Measurements from ENCODE around the gene PTPRM.

PTPRM gene

DNA sequence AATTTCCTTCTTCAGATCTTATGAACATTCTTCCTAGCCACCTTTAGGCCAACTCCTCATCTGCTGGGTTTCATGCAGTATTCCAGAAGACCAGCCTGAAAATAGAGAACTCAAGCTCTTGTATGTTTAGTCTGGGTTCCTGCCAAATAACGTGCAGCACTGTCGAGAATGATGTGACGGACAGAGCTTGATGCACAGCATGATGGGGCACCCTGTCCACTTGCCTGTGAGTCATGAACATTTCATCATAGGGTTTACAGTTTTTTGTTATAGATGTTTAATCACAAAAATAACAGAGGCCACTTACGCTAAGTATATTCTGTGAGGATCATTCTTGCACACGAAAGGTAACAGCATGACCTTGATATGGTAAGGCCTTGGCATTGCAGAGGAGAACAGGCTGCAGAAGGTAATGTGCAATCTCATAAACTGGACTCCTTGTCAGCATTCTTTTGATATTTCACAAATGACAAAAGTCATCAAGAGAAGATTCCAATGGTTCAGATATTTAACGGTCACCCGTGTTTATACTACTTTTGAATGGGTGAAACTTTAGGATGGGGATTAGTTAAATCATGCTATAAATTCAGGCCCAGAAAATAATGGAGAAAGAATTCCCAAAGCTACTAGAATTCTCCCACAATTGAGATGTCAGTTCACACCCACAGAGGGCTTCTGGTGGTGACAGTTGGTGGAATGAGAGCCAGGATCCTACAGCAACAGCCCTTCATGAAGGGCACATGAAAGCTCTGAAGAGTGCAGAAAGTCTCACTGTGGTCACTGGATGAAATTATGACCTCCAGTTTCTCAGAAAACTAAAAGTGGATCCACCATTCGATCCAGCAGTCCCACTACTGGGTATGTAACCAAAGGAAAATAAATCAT lies 646.0 kb downstream of the PTPRM start:
- FAIRE-seq (no peak), DNase-seq (ENCODE audit: low spot score) (no peak)

DNA sequence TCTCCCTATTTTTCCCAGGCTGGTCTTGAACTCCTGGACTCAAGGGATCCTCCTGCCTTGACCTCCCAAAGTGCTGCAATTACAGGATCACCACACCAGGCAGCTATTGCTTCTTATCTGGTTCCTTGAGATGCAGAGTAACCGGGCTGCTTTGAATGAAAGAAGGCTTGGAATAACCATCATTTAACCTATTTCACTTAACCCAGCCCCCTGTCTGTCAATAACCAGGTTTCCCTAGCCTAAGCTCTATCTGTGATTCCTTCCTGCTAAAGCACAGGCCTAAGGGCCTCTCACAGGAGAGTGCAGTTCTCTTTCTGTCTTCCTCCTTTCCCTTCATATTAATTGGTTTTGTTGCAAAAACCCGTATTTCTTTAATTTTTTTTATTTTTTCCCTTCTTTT lies 648.6 kb downstream of the PTPRM start:
- DNase-seq (ENCODE audit: low spot score): no peak
- FAIRE-seq: no peak

DNA sequence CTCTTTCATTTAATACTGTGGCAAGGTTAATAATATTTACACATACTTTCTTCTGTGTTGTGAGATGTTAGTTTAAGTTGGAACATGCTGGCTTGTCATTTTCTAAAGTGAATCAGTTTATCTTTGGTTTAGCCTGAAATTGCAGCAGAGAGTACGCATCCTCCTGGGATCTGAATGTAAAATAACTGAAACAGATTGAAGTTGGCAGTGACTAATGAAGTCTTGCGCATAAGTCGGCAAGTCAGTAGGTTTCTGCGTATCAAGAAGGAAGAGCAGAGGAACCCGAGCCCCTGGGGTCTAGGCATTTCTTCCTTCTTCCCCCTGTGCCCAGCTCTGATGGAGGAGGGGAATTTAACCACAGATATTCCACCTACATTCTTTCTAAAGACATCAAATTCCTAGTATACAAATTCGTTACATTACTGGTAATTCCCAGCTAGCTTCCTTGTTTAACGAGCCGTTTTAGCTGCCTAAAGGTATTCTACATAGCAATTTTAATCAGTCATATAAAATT lies 650.0 kb downstream of the PTPRM start:
- DNase-seq (ENCODE audit: low spot score) (no peak), FAIRE-seq (no peak)

DNA sequence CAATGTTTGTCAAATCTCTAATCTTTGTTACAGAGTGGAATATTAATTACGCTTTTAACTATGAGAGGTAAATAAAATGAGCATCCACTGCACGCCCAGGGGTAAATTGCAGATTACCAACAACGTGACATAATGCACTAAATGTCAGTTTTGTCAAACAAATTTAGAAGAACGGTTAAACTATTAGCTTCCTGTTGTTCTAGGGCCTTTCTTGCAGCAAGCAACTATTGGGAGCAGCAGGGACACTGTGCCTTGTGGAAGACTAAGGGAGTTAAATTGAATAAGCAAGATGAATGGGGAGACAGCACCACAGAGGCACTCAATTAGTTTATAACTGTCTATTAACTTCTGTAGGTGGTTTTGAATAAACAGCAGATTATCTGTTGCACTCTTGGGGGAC lies 651.1 kb downstream of the PTPRM start:
- no peak for DNase-seq (ENCODE audit: low spot score)
- no peak for FAIRE-seq

DNA sequence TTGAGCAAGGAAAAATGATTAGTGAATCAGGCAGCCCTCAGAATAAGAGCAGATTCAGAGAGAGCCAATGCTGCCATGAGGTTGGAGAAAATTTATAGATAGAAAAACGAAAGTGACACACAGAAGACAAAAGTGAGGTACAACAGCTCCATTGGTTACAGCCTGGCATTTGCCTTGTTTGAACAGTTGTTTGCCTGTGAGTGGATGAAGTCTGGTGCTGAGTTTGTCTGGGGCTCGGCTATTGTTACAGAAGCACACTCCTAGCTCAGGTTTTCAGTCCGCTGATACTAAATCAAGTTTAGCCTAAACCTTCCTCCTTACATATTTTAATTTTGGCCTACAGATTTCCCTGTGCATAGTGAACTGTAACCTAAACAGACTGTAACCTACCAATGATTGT lies 654.3 kb downstream of the PTPRM start:
- no peak for DNase-seq (ENCODE audit: low spot score)
- FAIRE-seq: no peak

DNA sequence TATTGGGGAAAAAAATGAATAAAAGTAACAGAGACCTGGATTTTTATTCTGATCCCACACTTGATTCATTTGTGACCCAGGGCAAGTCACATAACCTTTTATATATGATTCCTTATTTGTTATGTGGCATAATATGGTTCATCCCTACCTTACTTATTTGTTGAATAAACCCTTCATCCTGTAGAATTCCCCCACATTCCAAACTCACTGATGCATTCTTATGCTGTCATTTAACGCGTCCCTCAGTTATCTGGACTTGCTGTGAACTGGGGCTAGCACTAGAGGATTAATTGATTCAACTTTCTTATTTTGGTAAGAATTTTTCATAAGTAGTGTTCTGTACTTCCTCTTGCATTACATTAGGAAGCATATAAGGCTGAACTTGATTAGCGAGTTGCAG lies 657.5 kb downstream of the PTPRM start:
- no peak for FAIRE-seq
- peak; percentile 53 for DNase-seq (ENCODE audit: low spot score)

DNA sequence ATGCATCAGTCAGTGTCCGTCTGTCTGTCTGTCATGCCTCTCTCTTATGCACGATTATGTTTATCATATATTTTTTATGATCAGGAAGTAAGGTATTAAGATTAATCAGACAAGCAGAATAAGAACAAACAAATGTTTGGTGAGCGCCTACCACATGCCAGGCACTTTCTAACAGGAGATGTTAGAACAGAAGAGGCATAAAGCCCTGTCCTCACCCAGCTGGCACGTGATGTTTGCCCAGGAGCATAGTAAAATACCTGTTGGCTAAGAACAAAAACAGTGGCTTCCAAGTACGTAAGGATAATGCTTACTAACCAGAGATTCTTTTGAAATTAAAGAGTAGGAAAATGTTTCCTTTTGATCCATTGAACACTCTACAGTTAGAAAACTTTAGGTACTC lies 661.9 kb downstream of the PTPRM start:
- no peak for DNase-seq (ENCODE audit: low spot score)
- FAIRE-seq: no peak

DNA sequence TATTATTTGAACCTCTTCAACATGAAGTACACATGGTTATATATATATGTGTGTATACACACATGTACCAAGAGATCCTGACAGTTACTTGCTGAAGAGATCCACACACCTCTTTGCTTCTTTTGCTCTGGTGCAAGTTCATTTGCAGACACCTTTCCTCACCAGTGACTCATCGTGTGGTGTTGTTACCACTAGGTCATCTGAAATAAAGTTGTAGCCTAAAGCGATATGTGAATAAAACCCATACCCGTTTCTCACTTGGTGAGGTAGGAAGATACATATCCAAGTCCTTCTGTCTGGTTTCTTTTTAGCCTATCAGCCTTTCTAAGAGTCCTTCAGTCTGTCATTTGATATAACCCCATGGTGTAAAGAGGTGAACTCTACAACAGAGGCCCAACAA lies 662.7 kb downstream of the PTPRM start:
- FAIRE-seq: no peak
- DNase-seq (ENCODE audit: low spot score): no peak

DNA sequence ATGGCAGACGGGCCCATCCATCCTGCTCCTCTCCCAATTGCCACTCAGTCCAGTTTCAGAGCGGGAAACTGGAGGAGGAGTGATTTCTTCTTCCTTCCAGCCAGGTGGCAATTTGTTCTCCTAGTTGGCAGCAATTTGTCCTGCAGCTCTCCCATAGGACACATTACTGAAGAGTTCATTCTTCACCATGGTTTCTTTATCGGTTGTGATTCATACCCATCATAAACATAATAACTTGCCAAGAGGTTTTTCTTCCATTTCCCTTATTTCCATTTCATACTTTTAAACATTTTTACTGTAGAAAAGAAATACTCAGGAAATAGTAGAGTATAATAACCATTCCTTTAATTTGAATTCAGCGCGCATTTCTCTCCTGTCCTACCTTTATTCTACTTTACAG lies 664.2 kb downstream of the PTPRM start:
- DNase-seq (ENCODE audit: low spot score): no peak
- FAIRE-seq: no peak

DNA sequence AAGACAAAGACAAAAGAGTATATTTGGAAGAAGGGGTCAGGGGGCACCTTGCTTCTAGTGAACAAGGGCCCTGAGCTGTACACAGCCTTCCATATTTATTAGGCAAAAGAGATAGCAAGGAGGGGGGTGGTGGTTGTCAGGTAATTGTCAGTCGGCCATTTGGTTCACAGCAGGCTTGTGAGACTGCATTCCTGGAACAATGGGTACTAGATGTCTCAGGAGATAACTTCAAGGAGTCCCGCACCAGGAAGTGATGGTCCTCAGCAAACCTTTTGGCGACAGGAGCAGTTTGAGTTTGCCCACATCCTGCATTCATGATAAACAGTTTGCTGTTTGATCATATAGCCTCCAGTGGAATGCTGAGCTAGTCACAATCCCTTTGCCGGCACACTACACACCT lies 665.7 kb downstream of the PTPRM start:
- no peak for FAIRE-seq
- DNase-seq (ENCODE audit: low spot score): no peak

DNA sequence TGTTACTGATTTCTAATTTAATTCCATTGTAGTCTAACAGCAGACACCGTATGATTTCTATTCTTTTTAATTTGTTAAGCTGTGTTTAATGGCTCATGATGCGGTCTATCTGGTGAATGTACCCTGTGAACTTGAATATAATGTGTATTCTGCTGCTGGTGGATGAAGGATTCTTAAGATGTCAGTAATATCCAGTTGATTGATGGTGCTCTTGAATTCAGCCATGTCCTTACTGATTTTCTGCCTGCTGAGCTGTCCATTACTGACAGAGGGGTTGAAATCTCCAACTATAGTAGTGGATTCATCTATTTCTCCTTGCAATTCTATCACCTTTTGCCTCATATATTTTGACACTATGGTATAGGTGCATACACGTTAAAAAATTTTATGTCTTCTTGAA lies 668.8 kb downstream of the PTPRM start:
- no peak for FAIRE-seq
- no peak for DNase-seq (ENCODE audit: low spot score)

DNA sequence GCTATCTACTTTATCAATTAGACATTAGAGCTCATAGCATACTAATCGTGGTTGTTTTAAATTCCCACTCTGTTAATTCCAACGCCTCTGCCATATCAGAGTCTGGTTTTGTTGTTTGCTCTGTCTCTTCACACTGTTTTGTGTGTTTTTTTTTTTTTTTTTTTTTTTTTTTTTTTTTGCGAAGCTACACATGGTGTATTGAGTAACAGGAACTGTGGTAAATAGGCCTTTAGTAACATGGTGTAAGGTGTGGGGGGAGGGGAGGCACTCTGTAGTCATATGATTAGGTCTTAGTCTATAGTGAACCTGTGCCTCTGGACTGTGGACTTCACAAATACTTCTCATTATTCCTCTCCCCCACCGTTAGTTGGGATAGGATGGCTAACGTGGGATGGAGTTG lies 671.4 kb downstream of the PTPRM start:
- no peak for FAIRE-seq
- DNase-seq (ENCODE audit: low spot score): no peak

DNA sequence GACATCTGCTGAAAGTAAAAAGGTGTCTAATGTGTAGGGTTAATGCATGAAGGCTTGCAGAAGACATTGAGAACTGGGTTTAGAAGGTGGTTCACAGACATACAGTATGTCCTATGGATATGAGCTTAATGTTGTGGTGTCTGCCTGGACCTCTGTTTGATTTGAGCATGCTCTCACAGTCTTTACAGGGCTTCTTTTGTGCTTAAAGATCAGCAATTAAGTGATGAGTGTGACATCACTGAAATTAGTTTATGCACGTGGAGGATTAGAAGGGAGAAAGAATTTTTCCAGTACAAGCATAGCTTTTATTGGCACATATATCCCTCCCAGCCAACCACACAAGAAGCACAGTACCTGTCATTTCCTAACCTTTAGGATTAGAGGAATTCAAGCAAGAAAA lies 674.6 kb downstream of the PTPRM start:
- FAIRE-seq (no peak), DNase-seq (ENCODE audit: low spot score) (no peak)

DNA sequence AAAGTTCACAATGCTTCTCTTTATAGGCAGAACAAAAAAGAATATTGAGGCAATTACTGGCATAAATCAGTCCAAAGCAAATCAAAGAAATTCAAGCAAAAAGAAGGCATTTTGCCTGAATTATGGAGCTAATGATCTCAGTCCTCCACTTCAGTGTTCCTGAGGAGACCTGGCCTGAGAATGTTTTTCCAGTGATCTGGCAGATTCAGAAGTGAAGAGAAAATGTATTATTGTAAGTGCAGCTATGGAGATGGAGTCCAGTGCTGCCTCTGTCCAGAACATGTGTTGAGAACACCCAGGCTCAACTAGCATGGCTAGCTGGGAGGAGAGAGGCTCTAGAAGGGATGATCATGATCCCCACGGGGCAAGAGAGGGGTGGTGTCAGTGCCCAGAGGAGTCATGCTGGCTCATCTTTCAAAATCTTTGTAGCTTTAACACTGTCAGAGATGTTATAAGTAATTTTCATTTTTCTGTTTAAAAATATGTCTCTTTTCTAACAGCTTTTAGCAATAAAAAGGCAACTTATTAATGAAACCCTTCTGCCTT lies 675.1 kb downstream of the PTPRM start:
- FAIRE-seq: no peak

DNA sequence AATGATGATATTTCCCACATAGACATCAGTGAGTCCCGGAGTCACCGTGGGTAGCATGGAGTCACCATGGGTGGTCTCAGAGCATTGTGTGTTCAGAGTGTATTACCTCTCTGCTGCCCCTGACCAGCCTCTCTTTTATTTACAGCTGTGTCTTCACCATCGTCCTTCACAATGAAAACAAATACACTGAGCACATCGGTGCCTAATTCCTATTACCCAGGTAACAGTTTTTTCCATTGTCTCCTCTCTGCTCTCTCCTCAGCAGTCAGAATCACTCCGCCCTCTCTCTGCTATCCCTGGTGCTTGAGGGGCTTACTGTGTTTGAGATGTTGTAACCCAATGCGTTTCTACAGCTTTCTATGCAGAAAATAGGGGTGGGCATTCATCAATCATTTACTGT lies 680.6 kb downstream of the PTPRM start:
- no peak for DNase-seq (ENCODE audit: low spot score)
- no peak for FAIRE-seq

More for the DNA sequence above, 675.1 kb downstream of the PTPRM start:
- no peak for DNase-seq (ENCODE audit: low spot score)

DNA sequence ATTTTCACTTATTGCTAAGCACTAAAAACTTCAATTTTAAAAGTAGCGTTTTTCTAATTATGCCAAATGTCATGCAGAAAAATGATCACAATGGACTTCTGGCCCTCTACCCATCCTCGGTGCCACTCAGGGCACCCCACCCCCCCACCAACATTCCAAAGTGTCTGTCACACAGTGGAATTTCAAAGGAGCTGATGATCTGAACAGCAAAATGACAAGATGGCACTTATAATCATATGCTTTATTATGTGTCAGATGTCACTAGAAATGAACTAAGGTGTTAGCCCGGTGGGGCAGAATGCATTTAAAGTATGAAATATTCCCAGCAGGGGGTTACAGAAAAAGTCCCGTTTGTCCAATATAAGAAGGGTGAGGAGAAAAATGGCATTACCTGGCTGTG lies 681.5 kb downstream of the PTPRM start:
- DNase-seq (ENCODE audit: low spot score) (no peak), FAIRE-seq (no peak)

DNA sequence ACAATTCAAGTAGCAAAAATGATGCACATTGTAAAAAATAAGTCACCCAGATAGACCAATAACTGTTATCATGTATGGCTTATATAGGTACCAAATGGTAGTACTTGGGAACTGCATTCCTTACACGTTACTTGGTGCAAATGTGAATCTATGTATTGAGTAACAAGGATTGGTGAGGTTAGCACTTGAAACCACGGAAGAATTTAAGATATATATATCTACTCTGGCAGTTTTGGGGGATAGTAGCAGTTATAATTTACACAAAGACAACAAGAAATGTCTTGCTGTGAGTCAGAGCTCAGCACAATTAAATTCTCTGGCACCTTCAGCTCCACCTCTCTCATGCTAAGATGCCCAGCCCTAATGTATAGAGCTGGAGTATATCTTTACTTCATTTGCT lies 682.7 kb downstream of the PTPRM start:
- DNase-seq (ENCODE audit: low spot score) (no peak), FAIRE-seq (no peak)

DNA sequence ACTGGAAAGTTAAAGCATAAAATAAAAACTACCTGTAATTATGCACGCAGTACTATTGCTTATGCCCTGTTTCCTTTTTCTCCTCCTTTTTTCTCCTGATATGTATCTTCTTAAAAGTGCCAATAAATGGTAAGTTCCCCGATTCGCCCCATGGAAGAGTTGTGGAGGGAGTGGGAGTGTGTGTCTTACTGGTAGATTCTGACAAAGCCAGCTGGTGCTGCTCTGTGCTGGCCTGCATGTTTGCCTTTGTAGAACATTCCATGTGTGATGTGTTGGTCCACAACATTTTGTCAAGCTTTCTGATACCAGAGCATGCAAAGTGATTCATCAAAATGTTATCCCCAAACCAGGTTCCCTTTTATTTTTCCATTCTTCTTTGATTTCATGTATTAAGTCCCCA lies 685.3 kb downstream of the PTPRM start:
- no peak for DNase-seq (ENCODE audit: low spot score)
- no peak for FAIRE-seq

DNA sequence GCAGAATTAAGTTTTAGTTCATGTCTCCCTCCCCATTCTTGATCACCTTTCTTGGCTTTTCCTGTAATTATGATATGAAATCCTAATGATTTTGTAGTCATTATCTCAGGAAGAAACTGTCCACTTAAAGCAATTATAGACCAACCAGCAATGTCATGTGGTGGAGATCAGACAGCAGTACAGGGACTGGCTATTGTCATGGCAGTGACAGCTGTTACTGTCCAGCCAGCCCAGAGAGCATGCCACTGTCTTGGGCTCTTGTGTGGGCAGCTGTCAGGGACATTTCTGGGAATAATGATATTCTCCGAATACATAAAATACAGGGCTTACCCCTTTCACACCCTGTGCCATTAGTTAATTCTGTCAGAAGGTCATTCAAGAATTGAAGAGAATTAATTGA lies 686.8 kb downstream of the PTPRM start:
- no peak for FAIRE-seq
- no peak for DNase-seq (ENCODE audit: low spot score)

DNA sequence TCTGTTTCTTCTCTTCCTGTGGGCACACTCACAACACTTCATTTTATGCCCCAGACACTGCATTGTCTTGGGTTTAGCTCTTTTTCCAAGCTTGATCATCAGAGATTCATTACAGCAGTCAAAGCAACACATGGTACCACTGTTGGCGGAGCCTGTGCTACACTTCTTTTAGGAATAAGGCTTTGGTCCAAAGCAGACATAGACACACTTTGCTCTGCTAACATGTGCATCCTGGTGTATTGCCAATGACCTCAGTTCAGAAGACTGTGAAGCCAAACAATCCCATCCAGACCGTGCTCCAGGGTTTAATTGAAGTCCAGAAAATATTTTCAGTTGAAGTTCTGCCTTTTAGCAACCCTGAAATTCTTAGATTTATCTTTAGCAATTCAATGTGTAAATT lies 687.5 kb downstream of the PTPRM start:
- DNase-seq (ENCODE audit: low spot score) (no peak), FAIRE-seq (no peak)

DNA sequence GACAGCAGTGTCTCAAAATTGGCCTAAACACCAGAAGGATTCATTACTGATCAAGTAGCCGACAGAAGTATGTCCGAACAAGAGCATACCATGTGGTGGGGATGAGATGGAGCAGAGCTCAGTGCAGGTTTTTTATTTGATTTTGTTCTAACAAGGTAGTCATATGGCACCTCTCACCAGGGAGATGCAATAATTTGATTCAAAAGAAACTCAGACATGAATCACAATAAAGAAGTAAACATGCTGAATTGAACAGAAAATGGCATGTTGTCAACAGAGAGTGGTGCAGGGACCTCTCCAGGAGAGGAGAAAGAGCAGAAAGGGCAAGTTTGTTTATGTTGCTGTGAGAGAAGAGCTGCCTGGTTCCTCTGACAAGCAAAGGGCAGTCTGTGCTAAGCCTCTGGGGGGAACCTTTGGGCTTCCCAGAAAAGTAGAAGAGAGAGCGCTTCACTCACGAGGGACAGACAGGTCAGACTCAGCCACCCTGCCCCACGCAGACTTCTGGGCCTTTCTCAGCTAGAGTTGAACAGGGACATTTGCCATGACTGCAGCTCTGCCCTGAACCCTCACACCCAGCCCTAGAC lies 690.8 kb downstream of the PTPRM start:
- FAIRE-seq: no peak

DNA sequence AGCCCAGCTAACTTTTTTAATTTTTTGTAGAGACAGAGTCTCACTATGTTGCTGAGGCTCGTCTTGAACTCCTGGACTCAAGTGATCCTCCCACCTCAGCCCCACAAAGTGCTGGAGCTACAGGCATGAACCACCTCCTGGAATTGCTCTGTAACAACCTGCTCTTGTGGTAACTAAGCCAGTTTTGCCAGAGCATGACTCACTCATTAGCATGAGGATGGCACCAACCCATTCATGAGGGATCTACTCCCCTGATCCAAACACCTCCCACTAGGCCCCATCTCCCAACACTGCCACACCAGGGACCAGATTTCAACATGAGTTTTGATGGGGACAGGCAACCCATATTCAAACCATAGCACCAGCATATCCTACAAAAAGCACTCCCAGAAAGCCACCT lies 693.2 kb downstream of the PTPRM start:
- DNase-seq (ENCODE audit: low spot score) (no peak), FAIRE-seq (no peak)

More for the DNA sequence above, 690.8 kb downstream of the PTPRM start:
- no peak for DNase-seq (ENCODE audit: low spot score)

DNA sequence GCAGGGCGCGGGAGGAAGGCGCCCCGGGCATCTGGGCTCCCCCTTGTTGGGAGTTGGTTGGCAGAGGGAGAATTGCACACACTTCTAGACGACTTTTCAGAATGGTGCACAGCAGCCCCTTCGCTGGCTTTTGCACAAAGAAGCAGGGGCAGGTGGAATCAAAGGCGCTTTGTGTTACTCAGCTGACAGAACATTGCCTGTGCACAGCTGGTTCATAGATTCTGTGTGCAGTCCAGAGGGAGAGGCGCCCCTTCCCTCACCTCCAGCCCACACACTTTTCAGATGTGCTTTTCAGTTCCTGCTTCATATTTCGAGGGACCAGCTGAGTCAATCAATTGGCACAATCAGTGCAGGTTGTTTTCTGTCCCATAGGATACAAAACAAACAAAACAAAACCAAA lies 693.7 kb downstream of the PTPRM start:
- DNase-seq (ENCODE audit: low spot score): no peak
- no peak for FAIRE-seq
